Omental fat pad (tissue), 4 donors: ENCODE results near the gene FOXP1. TPM values are rescaled to one million over a fixed set of nuclear protein-coding genes. Genes with fewer than 3 reads are reported as not detected.

Source experiments
- ATAC-seq: fragments of 150-250 bp; one replicate; pipeline ENCODE4 v1.9.1; 2016; ENCODE audit warnings: mild to moderate bottlenecking, moderate library complexity; ENCODE audit not compliant: low FRiP score
- DNase-seq: peaks from one replicate; pipeline ENCODE4 v3.0.0-alpha.2; 2019; ENCODE audit warnings: low spot score
- total RNA-seq, 4 donors: library from RNA; depleted of rRNA; stranded (reverse); fragments of >200 nt; gene quantifications; one replicate each; pipeline ENCODE4 v1.1.0, GENCODE V29; 2016
- TF ChIP-seq, protein P1 (sequence below), 3 donors: fragments of 450-650 bp; IDR thresholded peaks; one replicate each; pipeline ENCODE4 v1.5.1; 2016 to 2017; ENCODE audit warnings: antibody characterized with exemption in 3 of 3, mild to moderate bottlenecking in 3 of 3, moderate library complexity in 2 of 3

The FOXP1 gene
- total RNA-seq, 4 donors from 2014 or later = 72.4 to 128 (median 76.7) TPM

DNA sequence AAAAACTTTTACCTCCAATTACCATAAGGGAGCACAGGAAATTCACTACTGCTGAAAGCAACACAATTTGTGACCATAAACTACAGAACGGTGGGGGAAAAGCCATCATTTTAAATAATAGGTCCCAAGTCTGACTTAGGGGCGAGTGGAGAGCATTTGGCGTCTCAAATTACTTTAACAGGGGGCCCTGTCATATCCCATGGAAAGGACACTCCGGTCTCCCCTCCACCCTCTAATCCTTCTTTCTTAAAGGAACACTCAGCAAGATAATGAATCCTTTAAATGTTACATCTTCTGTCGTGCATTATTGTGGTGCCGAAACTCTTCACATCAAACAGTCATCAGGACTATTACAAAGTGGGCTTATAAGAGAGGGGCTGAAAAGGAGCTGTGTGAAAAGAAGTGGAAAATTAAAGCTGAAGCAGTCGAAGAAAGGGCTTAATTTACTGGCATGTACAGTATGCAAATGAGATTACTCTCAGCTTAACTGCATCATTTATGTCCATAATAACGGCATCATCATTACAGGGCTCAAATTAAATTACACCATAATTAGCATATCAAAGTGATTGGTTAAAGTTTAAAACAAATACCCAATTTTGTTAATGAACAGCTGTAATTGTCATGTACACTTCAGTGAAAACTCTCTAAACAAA, 342.2 kb downstream of the FOXP1 start:
- TF ChIP-seq, protein P1, sequence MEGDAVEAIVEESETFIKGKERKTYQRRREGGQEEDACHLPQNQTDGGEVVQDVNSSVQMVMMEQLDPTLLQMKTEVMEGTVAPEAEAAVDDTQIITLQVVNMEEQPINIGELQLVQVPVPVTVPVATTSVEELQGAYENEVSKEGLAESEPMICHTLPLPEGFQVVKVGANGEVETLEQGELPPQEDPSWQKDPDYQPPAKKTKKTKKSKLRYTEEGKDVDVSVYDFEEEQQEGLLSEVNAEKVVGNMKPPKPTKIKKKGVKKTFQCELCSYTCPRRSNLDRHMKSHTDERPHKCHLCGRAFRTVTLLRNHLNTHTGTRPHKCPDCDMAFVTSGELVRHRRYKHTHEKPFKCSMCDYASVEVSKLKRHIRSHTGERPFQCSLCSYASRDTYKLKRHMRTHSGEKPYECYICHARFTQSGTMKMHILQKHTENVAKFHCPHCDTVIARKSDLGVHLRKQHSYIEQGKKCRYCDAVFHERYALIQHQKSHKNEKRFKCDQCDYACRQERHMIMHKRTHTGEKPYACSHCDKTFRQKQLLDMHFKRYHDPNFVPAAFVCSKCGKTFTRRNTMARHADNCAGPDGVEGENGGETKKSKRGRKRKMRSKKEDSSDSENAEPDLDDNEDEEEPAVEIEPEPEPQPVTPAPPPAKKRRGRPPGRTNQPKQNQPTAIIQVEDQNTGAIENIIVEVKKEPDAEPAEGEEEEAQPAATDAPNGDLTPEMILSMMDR (IDR thresholded peaks at IDR 0.05) = no peak
- DNase-seq (no peak), ATAC-seq (no peak)

DNA sequence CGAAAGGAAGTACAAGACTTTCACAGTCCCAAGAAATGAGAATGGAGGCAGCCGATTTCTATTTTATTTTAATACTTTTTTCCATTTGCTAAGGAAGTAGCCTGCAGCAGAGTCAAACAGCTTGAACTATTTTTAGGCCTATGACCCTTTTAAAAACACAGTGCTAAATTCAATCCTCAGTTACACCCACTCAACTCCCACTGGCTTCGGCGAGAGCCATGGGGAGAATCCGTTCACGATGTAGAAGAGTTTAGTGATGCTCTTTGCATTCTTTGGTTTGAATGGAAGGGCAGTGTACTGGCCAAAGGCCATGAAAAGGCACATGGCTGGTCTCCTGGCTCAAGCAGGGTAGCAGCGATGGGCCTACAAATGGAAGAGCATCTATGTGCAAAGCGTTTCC, 343.5 kb downstream of the FOXP1 start:
- no peak for DNase-seq
- TF ChIP-seq, protein P1 (IDR thresholded peaks at IDR 0.05) = no peak
- ATAC-seq = no peak

DNA sequence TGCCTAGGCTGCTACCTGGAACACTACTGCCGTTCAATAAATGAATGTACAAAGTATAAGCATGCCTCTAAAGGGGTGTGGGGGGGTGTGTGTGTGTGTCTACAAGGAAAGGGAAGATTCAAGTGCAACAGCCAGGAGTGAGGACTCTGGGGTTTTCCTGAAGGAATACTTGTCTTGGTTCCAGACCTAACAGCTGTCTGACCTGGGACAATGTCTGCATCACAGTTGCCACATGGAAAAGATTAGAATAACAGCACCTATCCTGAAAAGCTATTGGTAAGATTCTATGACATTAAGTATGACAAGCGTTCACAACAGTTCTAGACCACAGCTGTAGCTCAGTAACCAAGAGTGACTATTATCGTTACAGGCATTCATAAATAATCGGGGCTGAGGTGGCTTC, 345.2 kb downstream of the FOXP1 start:
- ATAC-seq (no peak), DNase-seq (no peak)
- TF ChIP-seq, protein P1 (IDR thresholded peaks at IDR 0.05) = no peak

DNA sequence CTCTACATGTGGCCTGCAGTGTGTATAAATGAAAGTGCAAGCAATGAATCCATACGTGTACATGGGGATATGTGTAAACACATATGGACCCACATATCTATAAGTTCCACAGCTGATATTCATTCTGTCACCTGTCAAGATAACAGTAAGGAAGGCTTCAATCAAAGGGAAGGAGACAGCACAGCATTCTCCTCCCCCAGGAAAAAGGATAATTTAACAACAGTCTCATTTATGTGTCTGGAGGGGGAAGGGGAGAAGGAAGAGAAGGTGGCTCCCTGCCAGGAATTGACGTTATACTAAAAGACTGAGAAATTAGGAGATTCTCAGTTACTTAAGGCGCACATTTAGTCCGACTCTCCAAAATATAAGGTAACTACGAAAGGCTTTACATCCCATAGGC, 345.9 kb downstream of the FOXP1 start:
- ATAC-seq (no peak), DNase-seq (no peak)
- TF ChIP-seq, protein P1 (IDR thresholded peaks at IDR 0.05) = no peak

DNA sequence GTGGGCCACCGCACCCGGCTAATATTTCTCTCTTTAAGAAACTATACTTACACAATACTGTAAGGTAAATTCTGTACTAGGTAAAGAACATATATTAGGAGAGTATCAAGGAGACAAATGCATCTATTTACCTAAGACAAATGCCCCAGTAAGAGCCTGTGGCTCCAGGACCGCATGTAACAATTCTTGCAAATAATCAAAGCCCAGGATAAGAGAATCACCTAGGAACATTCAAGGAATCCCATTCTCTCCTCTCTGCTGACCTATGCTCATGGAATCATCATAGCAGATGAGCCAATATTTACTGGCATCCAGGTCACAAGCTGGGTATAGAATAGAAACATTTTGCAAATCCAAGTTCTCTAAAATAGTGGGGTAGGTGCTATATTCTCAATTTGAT, 347.7 kb downstream of the FOXP1 start:
- TF ChIP-seq, protein P1 (IDR thresholded peaks at IDR 0.05) = no peak
- no peak for DNase-seq
- ATAC-seq = no peak

DNA sequence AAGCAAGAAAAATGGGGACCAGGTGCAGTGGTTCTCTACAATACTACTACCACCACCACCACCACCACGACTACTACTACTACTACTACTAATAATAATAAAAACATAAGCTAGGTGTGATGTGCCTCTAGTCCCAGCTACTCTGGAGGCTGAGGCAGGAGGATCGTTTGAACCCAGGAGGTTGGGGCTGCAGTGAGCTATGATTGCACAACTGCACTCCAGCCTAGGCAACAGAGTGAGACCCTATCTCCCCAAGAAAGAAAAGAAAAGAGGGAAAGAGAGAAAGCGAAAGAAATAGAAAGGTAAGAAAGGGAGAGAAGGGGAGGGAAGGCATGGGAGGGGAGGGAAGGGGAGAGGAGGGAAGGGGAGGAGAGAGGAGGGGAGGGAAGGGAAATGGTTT, 350.6 kb downstream of the FOXP1 start:
- TF ChIP-seq, protein P1 (IDR thresholded peaks at IDR 0.05) = no peak
- DNase-seq (no peak), ATAC-seq (no peak)

DNA sequence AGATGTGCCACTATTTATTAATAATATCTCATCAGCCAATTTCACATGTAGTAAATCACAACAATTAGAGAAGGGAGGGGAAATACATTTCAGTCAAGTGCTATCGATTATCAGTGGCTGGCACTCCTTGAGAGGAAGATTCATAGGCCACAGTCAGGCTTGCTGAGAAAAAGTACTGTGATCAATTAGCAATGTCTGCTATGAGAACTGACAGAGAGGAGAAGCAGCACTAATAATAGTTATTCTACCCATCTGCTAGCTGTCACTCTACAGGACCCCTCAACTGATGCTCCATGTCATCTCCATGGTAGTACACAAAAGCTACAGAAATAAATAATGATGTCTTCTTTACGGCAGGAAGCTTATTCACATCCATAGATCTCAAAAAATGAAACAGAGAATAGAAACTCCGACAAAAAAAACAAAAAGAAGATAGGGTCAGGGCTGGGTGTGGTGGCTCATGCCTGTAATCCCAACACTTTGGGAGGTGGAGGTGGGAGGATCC, 351.3 kb downstream of the FOXP1 start:
- DNase-seq (no peak), ATAC-seq (no peak)
- TF ChIP-seq, protein P1 (IDR thresholded peaks at IDR 0.05) = no peak
